ENCODE measurements around the gene WNT9B.

- TF ChIP-seq POLR2A (IDR thresholded peaks at IDR 0.05), result no peak
- no peak for TF ChIP-seq CTCF (IDR thresholded peaks at IDR 0.05)
These were observed 52.6 kb downstream of the WNT9B start for GRCh38 chr17:46903762-46904672.
